Smooth muscle cell (in vitro differentiated cells): ENCODE data around the gene WWP2. TPM values are rescaled to one million over a fixed set of nuclear protein-coding genes. Genes with fewer than 3 reads are reported as not detected.
A peak's percentile ranks its signal among the peaks of the same experiment; 100 is the strongest.

Source experiments
- DNase-seq: peaks from one replicate; lab custom pipeline; 2025; ENCODE audit not compliant: unreplicated experiment; lab: John Stamatoyannopoulos, UW
- H2AFZ ChIP-seq: fragments of 200-600 bp; sonication (generic); 2 replicates; pipeline ENCODE4 v1.6.0; 2016; ENCODE audit warnings: antibody characterized with exemption, low read depth, mild to moderate bottlenecking
- H3F3A ChIP-seq: fragments of 200-600 bp; sonication (generic); 2 replicates; pipeline ENCODE4 v1.6.0; 2017; ENCODE audit warnings: antibody characterized with exemption, low read depth
- H3K27ac ChIP-seq: fragments of 200-600 bp; sonication (generic); 2 replicates; pipeline ENCODE4 v1.5.1; 2016; ENCODE audit warnings: low read depth, mild to moderate bottlenecking
- H3K27me3 ChIP-seq: fragments of 200-600 bp; sonication (generic); 2 replicates; pipeline ENCODE4 v1.6.1; 2016; ENCODE audit warnings: low read depth, mild to moderate bottlenecking
- H3K36me3 ChIP-seq: fragments of 200-600 bp; sonication (generic); 2 replicates; pipeline ENCODE4 v1.5.1; 2016; ENCODE audit warnings: low read depth
- H3K4me1 ChIP-seq: fragments of 200-600 bp; sonication (generic); 2 replicates; pipeline ENCODE4 v1.5.1; 2016; ENCODE audit warnings: low read depth
- H3K4me2 ChIP-seq: fragments of 200-600 bp; sonication (generic); 2 replicates; pipeline ENCODE4 v1.6.0; 2016; ENCODE audit warnings: mild to moderate bottlenecking
- H3K4me3 ChIP-seq: fragments of 200-600 bp; sonication (generic); 2 replicates; pipeline ENCODE4 v1.5.1; 2016; ENCODE audit warnings: mild to moderate bottlenecking
- H3K79me2 ChIP-seq: fragments of 200-600 bp; sonication (generic); 2 replicates; pipeline ENCODE4 v1.6.0; 2016; ENCODE audit warnings: low read depth, mild to moderate bottlenecking
- H3K9ac ChIP-seq: fragments of 200-600 bp; sonication (generic); 2 replicates; pipeline ENCODE4 v1.6.0; 2016; ENCODE audit warnings: low read depth
- H3K9me3 ChIP-seq: fragments of 200-600 bp; sonication (generic); replicated peaks from 2 replicates; pipeline ENCODE4 v1.5.1; 2016; ENCODE audit warnings: low read depth
- H4K20me1 ChIP-seq: fragments of 200-600 bp; sonication (generic); 2 replicates; pipeline ENCODE4 v1.6.0; 2016; ENCODE audit warnings: low read depth
- CTCF ChIP-seq: fragments of 200-600 bp; sonication (generic); IDR thresholded peaks from 2 replicates; pipeline ENCODE4 v1.5.1; 2017; ENCODE audit warnings: borderline replicate concordance, mild to moderate bottlenecking, antibody characterized with exemption; ENCODE audit not compliant: insufficient read depth, poor library complexity, severe bottlenecking
- WGBS: methylation state at CpG from one replicate; pipeline ENCODE4 v1.1.7; 2016; ENCODE audit warnings: low lambda C conversion rate; 5-methylcytosine and 5-hydroxymethylcytosine counted together
- polyA plus RNA-seq: library from polyadenylated mRNA; unstranded; fragments of >200 nt; fragmentation: Nextera tagmentation; extraction: Ambion mirVana; gene quantifications from 2 replicates; pipeline ENCODE4 v1.2.1, GENCODE V29; 2016
- total RNA-seq: library from RNA; depleted of rRNA; stranded (reverse); fragments of >200 nt; gene quantifications from 2 replicates; pipeline ENCODE4 v1.2.3, GENCODE V29; 2014

The WWP2 gene
- total RNA-seq = 7.8 and 17.1 TPM in 2 replicates
- 9.0 and 12.9 TPM in 2 replicates for polyA plus RNA-seq

GRCh38 chr16:69761983-69762813, at the start of gene WWP2:
Gene WWP2 (plus strand): TSS chr16:69762332. CDS start chr16:69787011, 24,679 bp downstream.
- Histone ChIP-seq H3K79me2 (peaks cover 32% of the 10 kb centered on the region), H3K27ac (peak within 1 kb of the TSS; percentile 55), H2AFZ (peak within 1 kb of the TSS; percentile 95), H3F3A (no peaks in the 10 kb centered on the region), H4K20me1 (no peaks in the 10 kb centered on the region), H3K9ac (peak within 1 kb of the TSS; percentile 79), H3K36me3 (no peaks in the 10 kb centered on the region), H3K4me3 (peak within 1 kb of the TSS; percentile 91), H3K4me2 (peak within 1 kb of the TSS; percentile 95), H3K4me1 (peaks cover 10% of the 10 kb centered on the region), H3K27me3 (no peaks in the 10 kb centered on the region), H3K9me3 (no peaks in the 10 kb centered on the region)
- DNase-seq = peak; percentile 60
- no peak for TF ChIP-seq CTCF
- 2% methylated on average over 33 of the region's 68 CpGs for WGBS

- 94% methylated on average over 9 of the region's 9 CpGs for WGBS
- Histone ChIP-seq H3K36me3 (no peaks in the 10 kb centered on the region), H3F3A (peaks cover 24% of the 10 kb centered on the region), H3K27me3 (no peaks in the 10 kb centered on the region), H3K4me3 (no peak overlapping the region), H3K9ac (no peak overlapping the region), H3K79me2 (no peaks in the 10 kb centered on the region), H3K4me1 (no peaks in the 10 kb centered on the region), H2AFZ (no peak overlapping the region), H3K9me3 (no peaks in the 10 kb centered on the region), H3K27ac (no peak overlapping the region), H4K20me1 (peaks cover 4% of the 10 kb centered on the region), H3K4me2 (no peak overlapping the region)
- DNase-seq = no peak
- TF ChIP-seq CTCF = no peak
These were observed 49.1 kb upstream of the WWP2 start for GRCh38 chr16:69712914-69713581.

- no peak for TF ChIP-seq CTCF
- peaks cover 8% of the 10 kb centered on the region for H3F3A ChIP-seq
- no peak overlapping the region for H3K27ac ChIP-seq
- no peaks in the 10 kb centered on the region for H3K36me3 ChIP-seq
- peaks cover 15% of the 10 kb centered on the region for H3K79me2 ChIP-seq
- H3K9ac ChIP-seq = no peak overlapping the region
- H3K4me3 ChIP-seq = no peak overlapping the region
- H3K27me3 ChIP-seq = no peaks in the 10 kb centered on the region
- H3K9me3 ChIP-seq = no peaks in the 10 kb centered on the region
- no peaks in the 10 kb centered on the region for H3K4me1 ChIP-seq
- H4K20me1 ChIP-seq = no peaks in the 10 kb centered on the region
- no peak for DNase-seq
- H2AFZ ChIP-seq = no peak overlapping the region
- 94% methylated on average over 6 of the region's 6 CpGs for WGBS
- H3K4me2 ChIP-seq = no peak overlapping the region
These were observed 45.1 kb upstream of the WWP2 start for GRCh38 chr16:69717066-69717465.
